Measurements from ENCODE around the gene OLA1. TPM values are rescaled to one million over a fixed set of nuclear protein-coding genes. Genes with fewer than 3 reads are reported as not detected.
A peak's percentile ranks its signal among the peaks of the same experiment; 100 is the strongest.

Gene OLA1
- total RNA-seq, 4 donors from 2014 or later, result 72.7 to 85.1 (median 78.3) TPM

DNA sequence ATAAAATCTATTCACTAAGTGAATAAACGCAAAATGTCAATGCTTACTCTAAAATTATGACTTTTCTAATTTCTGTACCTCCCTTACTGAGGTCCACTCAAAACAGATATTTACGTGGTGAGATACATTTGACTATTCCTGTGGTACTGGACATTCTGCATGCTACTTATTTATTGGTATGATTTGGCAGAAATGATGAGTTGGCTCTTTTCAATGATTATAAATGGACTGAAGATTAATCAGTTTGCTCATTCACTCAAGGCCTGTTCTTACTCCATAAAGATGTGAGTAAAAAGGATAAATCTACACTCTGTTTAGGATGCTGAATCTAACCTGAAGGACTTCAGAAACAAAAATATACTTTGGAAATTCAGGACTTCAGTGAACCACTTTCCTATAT, 98.8 kb downstream of the OLA1 start:
- Histone ChIP-seq H3K27ac (no peak overlapping the region), H3K4me3 (no peak overlapping the region), H3K4me1 (peaks cover 0 to 11% (median 3%) of the 10 kb centered on the region in 3 donors), H3K36me3 (no peaks in the 10 kb centered on the region), H3K9me3 (no peaks in the 10 kb centered on the region), H3K27me3 (no peaks in the 10 kb centered on the region)
- no peak for DNase-seq
- 94 to 99% methylated on average over 2 of the region's 2 CpGs for WGBS, 2 donors
- TF ChIP-seq POLR2A (IDR thresholded peaks at IDR 0.05), result no peak
- TF ChIP-seq, protein P1, sequence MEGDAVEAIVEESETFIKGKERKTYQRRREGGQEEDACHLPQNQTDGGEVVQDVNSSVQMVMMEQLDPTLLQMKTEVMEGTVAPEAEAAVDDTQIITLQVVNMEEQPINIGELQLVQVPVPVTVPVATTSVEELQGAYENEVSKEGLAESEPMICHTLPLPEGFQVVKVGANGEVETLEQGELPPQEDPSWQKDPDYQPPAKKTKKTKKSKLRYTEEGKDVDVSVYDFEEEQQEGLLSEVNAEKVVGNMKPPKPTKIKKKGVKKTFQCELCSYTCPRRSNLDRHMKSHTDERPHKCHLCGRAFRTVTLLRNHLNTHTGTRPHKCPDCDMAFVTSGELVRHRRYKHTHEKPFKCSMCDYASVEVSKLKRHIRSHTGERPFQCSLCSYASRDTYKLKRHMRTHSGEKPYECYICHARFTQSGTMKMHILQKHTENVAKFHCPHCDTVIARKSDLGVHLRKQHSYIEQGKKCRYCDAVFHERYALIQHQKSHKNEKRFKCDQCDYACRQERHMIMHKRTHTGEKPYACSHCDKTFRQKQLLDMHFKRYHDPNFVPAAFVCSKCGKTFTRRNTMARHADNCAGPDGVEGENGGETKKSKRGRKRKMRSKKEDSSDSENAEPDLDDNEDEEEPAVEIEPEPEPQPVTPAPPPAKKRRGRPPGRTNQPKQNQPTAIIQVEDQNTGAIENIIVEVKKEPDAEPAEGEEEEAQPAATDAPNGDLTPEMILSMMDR (IDR thresholded peaks at IDR 0.05), result no peak
- intact Hi-C loops (cut with DNase I), result no loop called here

DNA sequence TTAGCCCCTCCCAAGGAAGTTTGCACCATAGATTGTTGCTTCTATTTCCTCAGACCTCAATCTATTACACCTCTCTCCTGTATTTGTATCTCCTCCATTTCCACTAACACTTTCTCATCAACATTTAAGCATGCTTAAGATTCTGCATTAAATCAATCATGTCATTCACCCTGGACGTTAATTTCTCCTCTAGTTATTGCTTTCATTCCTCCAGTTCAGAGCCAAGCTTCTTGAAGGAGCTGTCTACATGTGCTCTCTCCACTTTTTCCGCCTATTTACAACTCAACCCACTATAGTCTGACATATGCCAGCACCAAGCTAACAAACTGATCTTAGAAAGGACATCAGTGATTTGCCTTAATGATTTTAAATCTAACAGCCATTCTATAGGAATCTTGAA, 99.5 kb downstream of the OLA1 start:
- H3K36me3 ChIP-seq, result no peaks in the 10 kb centered on the region
- 80 to 90% methylated on average over 2 of the region's 2 CpGs for WGBS, 2 donors
- H3K9me3 ChIP-seq, result no peaks in the 10 kb centered on the region
- H3K27me3 ChIP-seq, result no peaks in the 10 kb centered on the region
- H3K4me3 ChIP-seq, result no peak overlapping the region
- H3K4me1 ChIP-seq, result peaks cover 0 to 4% (median 0%) of the 10 kb centered on the region in 3 donors
- DNase-seq, result no peak
- no peak for TF ChIP-seq POLR2A (IDR thresholded peaks at IDR 0.05)
- TF ChIP-seq, protein P1 (IDR thresholded peaks at IDR 0.05), result no peak
- no peak overlapping the region for H3K27ac ChIP-seq
- intact Hi-C loops (cut with DNase I), result no loop called here

DNA sequence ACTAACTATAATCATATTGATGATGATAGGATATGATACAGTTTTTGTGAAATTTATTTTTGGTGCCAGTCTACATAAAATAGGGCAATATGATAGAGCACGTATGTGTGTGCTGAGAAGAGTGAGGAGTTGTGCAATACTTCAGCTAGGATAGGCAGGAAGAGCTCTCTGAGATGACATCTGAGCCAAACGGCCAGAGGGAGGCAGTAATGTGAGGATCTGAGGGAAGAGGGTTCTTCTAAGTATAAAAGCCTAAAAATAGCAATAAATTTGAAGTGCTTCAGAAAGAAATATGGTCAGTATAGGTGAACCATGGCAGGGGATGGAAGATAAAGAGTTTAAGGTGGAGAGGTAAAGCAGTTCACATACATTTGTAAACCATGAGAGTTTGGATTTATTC, 102.5 kb downstream of the OLA1 start:
- 41 to 44% methylated on average over 2 of the region's 2 CpGs for WGBS, 2 donors
- H3K4me1 ChIP-seq, result no peaks in the 10 kb centered on the region
- no peaks in the 10 kb centered on the region for H3K9me3 ChIP-seq
- TF ChIP-seq POLR2A (IDR thresholded peaks at IDR 0.05), result no peak
- TF ChIP-seq, protein P1 (IDR thresholded peaks at IDR 0.05), result no peak
- H3K27ac ChIP-seq, result no peak overlapping the region
- no peak for DNase-seq
- peaks cover 0 to 2% (median 0%) of the 10 kb centered on the region in 3 donors for H3K36me3 ChIP-seq
- intact Hi-C loops (cut with DNase I), result no loop called here
- H3K27me3 ChIP-seq, result no peaks in the 10 kb centered on the region
- H3K4me3 ChIP-seq, result no peak overlapping the region

DNA sequence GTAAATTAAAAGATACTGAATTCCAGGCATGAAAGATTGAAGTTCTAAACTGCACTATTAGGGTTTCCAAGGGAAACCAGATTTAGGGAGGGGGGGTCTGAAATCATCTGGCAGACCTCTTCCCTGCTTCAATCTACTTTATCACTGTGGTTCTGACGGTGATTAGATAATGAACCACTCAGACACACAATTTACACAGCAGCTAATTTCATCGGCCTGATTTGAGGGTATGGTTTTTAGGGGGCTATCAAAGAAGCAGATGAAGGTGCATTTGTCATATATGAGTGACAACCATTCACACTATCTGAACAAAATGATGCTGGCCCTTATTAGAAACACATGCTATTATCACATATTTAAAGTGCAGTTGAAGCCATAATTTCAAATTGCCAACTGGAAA, 106.0 kb downstream of the OLA1 start:
- DNase-seq, result no peak
- Histone ChIP-seq H3K4me3 (no peak overlapping the region), H3K36me3 (peaks cover 0 to 24% (median 0%) of the 10 kb centered on the region in 3 donors), H3K4me1 (no peaks in the 10 kb centered on the region), H3K27me3 (no peaks in the 10 kb centered on the region), H3K9me3 (no peaks in the 10 kb centered on the region), H3K27ac (no peak overlapping the region)
- TF ChIP-seq, protein P1 (IDR thresholded peaks at IDR 0.05), result no peak
- no peak for TF ChIP-seq POLR2A (IDR thresholded peaks at IDR 0.05)
- intact Hi-C loops (cut with DNase I), result no loop called here
- 92 to 94% methylated on average over 2 of the region's 2 CpGs for WGBS, 2 donors

DNA sequence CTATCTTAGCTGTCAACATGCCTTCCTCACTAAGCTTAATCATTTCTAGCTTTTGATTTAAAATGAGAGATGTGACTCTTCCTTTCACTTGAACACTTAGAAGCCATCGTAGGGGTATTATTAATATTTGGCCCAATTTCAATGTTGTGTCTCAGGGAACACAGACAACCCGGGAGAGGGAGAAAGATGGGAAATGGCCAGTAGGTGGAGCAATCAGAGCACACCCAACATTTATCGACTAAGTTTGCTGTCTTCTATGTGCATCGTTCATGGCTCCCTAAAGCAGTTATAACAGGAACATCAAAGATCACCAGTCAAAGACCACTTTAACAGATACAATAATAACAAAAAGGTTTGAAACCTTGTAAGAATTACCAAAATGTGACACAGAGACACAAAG, 110.2 kb downstream of the OLA1 start:
- Histone ChIP-seq H3K4me1 (no peaks in the 10 kb centered on the region), H3K36me3 (peaks cover 0 to 28% (median 0%) of the 10 kb centered on the region in 3 donors), H3K27me3 (no peaks in the 10 kb centered on the region), H3K9me3 (no peaks in the 10 kb centered on the region), H3K4me3 (no peak overlapping the region), H3K27ac (no peak overlapping the region)
- WGBS, 2 donors, result 59 to 86% methylated on average over 4 of the region's 4 CpGs
- TF ChIP-seq POLR2A (IDR thresholded peaks at IDR 0.05), result no peak
- TF ChIP-seq, protein P1 (IDR thresholded peaks at IDR 0.05), result peak in 1 of 6 experiments; percentile 35
- no peak for DNase-seq
- intact Hi-C loops (cut with DNase I), result no loop called here

Measured in esophagus squamous epithelium (tissue), 5 donors.